HL-60 (cell line): ENCODE measurements around the gene IL32.

Experiments
- GABPA ChIP-seq: IDR thresholded peaks from 2 replicates; pipeline ENCODE4 v1.6.1; 2012; ENCODE audit warnings: low read depth
- POLR2AphosphoS5 ChIP-seq: IDR thresholded peaks from 2 replicates; pipeline ENCODE4 v1.6.1; 2012; ENCODE audit warnings: low read depth
- TF ChIP-seq, protein P1 (sequence below): IDR thresholded peaks from one replicate; pipeline ENCODE4 v1.5.1; 2011; ENCODE audit warnings: low read length, control low read depth, inconsistent platforms; ENCODE audit not compliant: insufficient read depth

DNA sequence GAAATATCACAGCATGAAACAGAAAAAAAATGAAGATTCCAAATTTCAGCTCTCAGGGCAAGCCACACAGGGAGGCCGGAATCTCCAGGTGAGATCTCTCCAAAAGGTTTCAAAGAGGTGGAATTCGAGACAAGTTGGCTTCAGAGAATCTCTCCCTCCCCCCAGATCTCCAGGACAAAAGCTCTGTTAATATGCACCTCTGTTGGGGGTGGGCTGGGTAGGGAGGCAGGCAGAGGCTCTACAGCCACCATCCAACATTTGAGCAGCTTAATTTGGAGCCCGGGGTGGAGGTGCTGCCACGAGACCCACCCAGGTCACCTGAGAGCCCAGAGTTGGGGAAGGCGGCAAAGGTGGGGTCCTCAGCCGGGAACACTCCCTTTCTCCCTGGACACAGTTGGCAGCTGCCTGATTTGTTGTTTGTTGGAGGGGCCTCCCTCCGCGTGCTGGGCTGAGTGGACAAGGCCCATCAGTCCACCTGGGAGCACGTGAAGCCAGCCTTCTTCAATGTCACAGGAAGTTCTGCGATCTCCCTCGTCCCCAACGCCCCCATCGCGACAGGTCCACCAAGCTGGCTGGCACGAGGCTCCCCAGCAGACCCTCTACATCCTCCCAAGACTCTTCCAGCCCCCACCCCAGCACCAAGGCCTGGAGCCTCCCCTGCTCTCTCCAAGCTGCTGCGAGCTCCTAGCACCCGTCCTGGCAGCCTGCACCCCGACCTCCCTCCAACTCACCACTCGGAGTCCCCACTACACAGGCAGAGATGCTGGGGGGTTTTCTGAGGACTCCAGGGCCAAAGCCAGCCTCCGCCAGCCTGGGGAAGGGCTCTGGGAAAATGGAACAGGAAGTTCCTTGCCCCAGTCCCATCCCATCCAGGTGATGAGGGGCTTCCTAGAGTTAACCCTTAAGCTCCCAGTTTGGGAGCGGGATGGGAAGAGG lies 33.3 kb downstream of the IL32 start, which contains the start of gene ZSCAN10:
- TF ChIP-seq, protein P1, sequence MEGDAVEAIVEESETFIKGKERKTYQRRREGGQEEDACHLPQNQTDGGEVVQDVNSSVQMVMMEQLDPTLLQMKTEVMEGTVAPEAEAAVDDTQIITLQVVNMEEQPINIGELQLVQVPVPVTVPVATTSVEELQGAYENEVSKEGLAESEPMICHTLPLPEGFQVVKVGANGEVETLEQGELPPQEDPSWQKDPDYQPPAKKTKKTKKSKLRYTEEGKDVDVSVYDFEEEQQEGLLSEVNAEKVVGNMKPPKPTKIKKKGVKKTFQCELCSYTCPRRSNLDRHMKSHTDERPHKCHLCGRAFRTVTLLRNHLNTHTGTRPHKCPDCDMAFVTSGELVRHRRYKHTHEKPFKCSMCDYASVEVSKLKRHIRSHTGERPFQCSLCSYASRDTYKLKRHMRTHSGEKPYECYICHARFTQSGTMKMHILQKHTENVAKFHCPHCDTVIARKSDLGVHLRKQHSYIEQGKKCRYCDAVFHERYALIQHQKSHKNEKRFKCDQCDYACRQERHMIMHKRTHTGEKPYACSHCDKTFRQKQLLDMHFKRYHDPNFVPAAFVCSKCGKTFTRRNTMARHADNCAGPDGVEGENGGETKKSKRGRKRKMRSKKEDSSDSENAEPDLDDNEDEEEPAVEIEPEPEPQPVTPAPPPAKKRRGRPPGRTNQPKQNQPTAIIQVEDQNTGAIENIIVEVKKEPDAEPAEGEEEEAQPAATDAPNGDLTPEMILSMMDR: no peak
- TF ChIP-seq POLR2AphosphoS5: no peak
- no peak for TF ChIP-seq GABPA
